Measurements from ENCODE around the gene PDZD2. TPM values are rescaled to one million over a fixed set of nuclear protein-coding genes. Genes with fewer than 3 reads are reported as not detected.
"Not testable (repeated sequence)": the region's sequence is repeated elsewhere in the genome, so short reads cannot be mapped to it uniquely, and the experiment has no call there.

Gene PDZD2
- total and polyA plus RNA-seq, 3 donors from 2014 or later: 47.3 to 89.1 (median 83.9) TPM

DNA sequence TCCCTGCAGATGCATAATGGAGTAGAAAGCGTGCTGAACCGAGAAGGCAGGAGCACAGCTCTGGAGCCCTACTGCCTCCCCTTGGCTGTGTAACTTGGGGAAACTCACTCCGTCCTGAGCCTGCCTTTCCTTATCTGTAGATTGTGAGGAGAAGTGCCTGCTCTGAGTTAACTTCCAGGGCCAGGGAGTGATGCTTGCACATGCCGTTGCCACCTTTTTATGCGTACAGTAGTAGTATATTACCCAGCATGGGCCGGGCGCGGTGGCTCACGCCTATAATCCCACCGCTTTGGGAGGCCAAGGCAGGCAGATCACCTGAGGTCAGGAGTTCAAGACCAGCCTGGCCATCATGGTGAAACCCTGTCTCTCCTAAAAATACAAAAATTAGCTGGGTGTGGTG is 87.1 kb downstream of the PDZD2 start:
- DNase-seq: no peak
- H3K4me1 ChIP-seq: no peaks in the 10 kb centered on the region
- no peak for TF ChIP-seq POLR2A (IDR thresholded peaks at IDR 0.05)
- TF ChIP-seq, protein P1, sequence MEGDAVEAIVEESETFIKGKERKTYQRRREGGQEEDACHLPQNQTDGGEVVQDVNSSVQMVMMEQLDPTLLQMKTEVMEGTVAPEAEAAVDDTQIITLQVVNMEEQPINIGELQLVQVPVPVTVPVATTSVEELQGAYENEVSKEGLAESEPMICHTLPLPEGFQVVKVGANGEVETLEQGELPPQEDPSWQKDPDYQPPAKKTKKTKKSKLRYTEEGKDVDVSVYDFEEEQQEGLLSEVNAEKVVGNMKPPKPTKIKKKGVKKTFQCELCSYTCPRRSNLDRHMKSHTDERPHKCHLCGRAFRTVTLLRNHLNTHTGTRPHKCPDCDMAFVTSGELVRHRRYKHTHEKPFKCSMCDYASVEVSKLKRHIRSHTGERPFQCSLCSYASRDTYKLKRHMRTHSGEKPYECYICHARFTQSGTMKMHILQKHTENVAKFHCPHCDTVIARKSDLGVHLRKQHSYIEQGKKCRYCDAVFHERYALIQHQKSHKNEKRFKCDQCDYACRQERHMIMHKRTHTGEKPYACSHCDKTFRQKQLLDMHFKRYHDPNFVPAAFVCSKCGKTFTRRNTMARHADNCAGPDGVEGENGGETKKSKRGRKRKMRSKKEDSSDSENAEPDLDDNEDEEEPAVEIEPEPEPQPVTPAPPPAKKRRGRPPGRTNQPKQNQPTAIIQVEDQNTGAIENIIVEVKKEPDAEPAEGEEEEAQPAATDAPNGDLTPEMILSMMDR (IDR thresholded peaks at IDR 0.05): no peak
- H3K27me3 ChIP-seq: no peaks in the 10 kb centered on the region
- no peak overlapping the region for H3K27ac ChIP-seq
- intact Hi-C loops (cut with DNase I; ENCODE audit: low total_unique reads): no loop called here
- H3K36me3 ChIP-seq (ENCODE audit: low read depth, missing control alignments): no peaks in the 10 kb centered on the region
- no peaks in the 10 kb centered on the region for H3K9me3 ChIP-seq
- H3K4me3 ChIP-seq: no peak overlapping the region
- 94 to 97% methylated on average over 5 to 10 of the region's 10 CpGs for WGBS, 2 donors

DNA sequence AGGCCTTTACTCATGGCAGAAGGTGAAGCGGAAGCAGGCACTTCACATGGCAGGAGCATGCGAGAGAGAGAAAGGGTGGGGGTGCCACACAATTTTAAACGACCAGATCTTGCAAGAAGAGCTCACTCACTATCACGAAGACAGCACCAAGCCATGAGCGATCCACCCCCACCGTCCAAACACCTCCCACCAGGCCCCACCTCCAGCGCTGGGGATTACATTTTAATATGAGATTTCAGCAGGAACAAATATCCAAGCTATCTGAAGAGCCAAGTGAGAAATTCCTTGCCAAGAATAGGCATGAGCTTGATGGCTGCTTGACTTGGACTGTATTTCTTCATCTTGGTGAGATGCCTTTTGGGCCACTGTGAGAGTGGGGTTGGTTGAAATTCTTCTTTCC is 88.0 kb downstream of the PDZD2 start:
- no peaks in the 10 kb centered on the region for H3K9me3 ChIP-seq
- H3K27me3 ChIP-seq: no peaks in the 10 kb centered on the region
- DNase-seq: no peak
- no peaks in the 10 kb centered on the region for H3K36me3 ChIP-seq (ENCODE audit: low read depth, missing control alignments)
- no peak overlapping the region for H3K4me3 ChIP-seq
- WGBS, 2 donors: 88 to 91% methylated on average over 7 of the region's 7 CpGs
- intact Hi-C loops (cut with DNase I; ENCODE audit: low total_unique reads): no loop called here
- no peak for TF ChIP-seq POLR2A (IDR thresholded peaks at IDR 0.05)
- TF ChIP-seq, protein P1 (IDR thresholded peaks at IDR 0.05): no peak
- H3K27ac ChIP-seq: no peak overlapping the region
- H3K4me1 ChIP-seq: no peaks in the 10 kb centered on the region

DNA sequence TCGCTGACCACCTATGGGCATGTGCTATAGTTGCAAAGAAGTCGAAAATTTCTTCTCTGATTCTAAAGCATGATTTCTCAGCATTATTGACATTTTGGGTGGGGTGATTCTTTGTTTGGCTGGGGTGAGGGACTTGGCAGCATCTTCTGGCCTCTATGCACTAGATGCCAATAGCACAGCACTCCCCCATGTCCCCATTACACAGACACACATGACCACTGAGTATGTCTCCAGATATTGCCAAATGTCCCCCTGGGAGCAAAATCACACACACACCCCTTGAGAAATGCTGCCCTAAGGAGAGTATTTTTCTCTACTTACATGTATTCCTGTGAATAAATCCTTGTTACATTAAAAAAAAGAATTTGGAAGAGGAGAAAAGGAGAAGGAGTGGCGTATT is 89.1 kb downstream of the PDZD2 start:
- Histone ChIP-seq H3K4me1 (peaks cover 4% of the 10 kb centered on the region), H3K4me3 (no peak overlapping the region), H3K9me3 (no peaks in the 10 kb centered on the region), H3K27ac (no peak overlapping the region), H3K36me3 (ENCODE audit: low read depth, missing control alignments) (no peaks in the 10 kb centered on the region), H3K27me3 (no peaks in the 10 kb centered on the region)
- WGBS, 2 donors: 78 to 98% methylated on average over 3 of the region's 3 CpGs
- no peak for DNase-seq
- TF ChIP-seq POLR2A (IDR thresholded peaks at IDR 0.05): no peak
- TF ChIP-seq, protein P1 (IDR thresholded peaks at IDR 0.05): no peak
- intact Hi-C loops (cut with DNase I; ENCODE audit: low total_unique reads): no loop called here

GRCh38 chr5:31728806-31729205 is 89.9 kb downstream of the PDZD2 start:
- H3K4me3 ChIP-seq; H3K27ac ChIP-seq; intact Hi-C loops (cut with DNase I; ENCODE audit: low total_unique reads); H3K27me3 ChIP-seq; H3K36me3 ChIP-seq (ENCODE audit: low read depth, missing control alignments); H3K4me1 ChIP-seq; H3K9me3 ChIP-seq; DNase-seq: not testable (repeated sequence)
- WGBS, 2 donors: 93 to 97% methylated on average over 10 of the region's 10 CpGs

- no peak for DNase-seq
- Histone ChIP-seq H3K36me3 (ENCODE audit: low read depth, missing control alignments) (no peaks in the 10 kb centered on the region), H3K9me3 (no peaks in the 10 kb centered on the region), H3K27ac (no peak overlapping the region), H3K27me3 (no peaks in the 10 kb centered on the region), H3K4me1 (peaks cover 7% of the 10 kb centered on the region), H3K4me3 (no peak overlapping the region)
- TF ChIP-seq, protein P1 (IDR thresholded peaks at IDR 0.05): no peak
- TF ChIP-seq POLR2A (IDR thresholded peaks at IDR 0.05): no peak
- WGBS, 2 donors: 88 to 92% methylated on average over 3 of the region's 3 CpGs
- intact Hi-C loops (cut with DNase I; ENCODE audit: low total_unique reads): no loop called here
These were observed 91.2 kb downstream of the PDZD2 start for GRCh38 chr5:31730139-31730538.

All from testis (tissue), 3 donors.